HG03354 (cell line): Measurements from ENCODE around the gene AGBL3.

Source experiments
- ATAC-seq: cut with Tn5 transposase; IDR thresholded peaks from one replicate; pipeline ENCODE4 v1.9.1; 2021; ENCODE audit warnings: mild to moderate bottlenecking; ENCODE audit not compliant: unreplicated experiment, poor library complexity, severe bottlenecking

AGBL3 gene

DNA sequence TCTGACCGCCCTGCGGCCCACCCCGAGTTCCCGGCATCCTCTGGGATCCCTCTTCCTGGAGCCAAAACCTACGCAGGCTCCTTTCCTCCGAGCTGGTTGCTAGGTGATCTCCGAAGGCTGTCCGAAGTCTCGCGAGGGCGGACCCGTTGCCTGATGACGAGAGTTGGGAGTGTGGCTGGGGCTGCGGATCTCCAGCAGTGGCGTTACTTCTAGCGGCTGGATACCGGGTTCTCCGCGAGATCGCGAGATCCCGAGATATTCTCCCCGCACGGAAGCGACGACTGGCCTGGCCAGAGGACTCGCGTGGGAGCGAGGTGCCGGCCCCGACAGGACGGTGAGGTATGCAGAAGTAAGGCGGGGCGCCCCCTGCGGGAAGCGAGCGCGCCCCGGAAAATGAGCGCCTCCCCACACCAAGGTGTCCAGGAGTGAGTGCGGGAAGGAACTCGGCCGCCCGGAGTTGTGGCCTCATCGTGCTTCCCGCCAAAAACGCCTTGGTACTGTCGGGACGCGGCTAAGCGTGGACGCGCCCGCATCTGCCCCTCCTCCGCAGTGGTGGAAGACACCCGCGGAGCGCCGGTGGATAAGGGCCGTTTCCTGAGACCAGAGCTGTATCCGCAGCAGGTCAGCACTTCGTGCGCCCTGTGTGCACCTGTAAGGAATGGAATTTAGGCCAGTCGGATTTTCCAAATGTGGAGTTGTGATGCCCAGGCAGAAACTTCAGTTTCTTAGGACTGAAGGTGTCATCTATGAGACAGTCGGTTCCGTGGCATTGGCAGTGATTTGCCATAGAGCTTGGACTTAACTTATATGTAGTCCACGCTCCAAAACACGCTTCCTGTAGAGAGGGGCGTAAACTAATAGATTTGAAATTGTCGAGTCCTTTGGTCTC lies at the start of gene AGBL3:
Gene AGBL3, plus strand, starts transcription at position 146 of the 889 bp plus-strand sequence. CDS start 1,426 bp downstream, outside the sequence.
- peak; percentile 95 for ATAC-seq

GRCh38 chr7:134936893-134937510 lies 49.3 kb upstream of the AGBL3 start:
- no peak for ATAC-seq

- ATAC-seq: no peak
Observed at GRCh38 chr7:134938141-134938540, 48.2 kb upstream of the AGBL3 start.

DNA sequence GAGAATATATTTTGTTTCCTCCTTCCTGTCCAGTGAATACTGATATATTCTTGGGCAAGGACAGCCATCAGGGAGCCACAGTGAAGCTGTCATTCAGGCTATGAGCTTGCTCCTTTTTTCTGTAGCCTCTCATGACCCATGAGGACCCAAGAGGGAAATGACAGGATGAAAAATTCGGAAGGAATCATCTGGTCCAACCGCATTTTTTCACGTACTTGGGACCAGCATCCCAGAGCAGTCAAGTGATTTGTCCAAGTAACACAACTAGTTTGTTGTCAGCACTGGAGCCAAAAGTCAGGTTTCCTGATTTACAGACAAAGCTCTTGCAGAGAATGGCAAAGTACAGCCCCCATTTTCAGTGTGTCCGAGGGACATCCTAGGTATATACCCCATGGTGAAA lies 47.2 kb upstream of the AGBL3 start:
- ATAC-seq: no peak

- no peak for ATAC-seq
Observed at GRCh38 chr7:134940729-134941128, 45.6 kb upstream of the AGBL3 start.

DNA sequence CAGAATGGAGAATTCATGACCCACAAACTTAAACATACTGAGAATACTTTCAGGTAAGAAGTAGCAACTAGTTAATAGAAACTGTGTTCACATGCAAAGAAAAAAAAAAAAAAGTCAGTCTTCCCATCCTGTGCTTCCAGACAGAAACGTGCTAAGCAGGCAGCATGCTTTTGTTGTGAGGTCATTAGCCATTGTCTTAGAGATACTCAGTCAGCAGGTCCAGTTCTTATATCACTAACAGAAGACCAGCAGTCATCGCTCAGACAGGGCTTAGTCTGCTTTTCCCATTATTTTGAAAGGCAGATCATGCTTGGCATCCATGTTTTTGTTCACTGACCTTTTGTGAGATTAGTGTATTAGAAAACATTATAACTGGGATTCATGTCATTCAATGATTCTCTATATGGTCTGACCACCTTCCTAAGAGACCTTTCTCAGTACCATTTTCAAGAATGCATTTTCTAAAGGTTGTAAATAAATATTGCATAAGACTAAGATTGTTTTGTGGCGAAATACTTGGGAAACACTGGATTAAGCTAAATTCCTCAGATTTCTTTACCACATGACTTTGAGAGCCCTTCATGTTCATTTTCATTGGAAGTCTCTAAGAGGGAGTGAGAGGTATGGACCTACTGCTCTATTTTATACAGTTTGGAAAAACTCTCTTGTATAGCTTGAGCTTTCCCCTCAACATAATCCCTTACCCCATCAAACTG lies 45.0 kb upstream of the AGBL3 start:
- ATAC-seq: no peak

GRCh38 chr7:134941952-134942351 lies 44.4 kb upstream of the AGBL3 start:
- no peak for ATAC-seq

DNA sequence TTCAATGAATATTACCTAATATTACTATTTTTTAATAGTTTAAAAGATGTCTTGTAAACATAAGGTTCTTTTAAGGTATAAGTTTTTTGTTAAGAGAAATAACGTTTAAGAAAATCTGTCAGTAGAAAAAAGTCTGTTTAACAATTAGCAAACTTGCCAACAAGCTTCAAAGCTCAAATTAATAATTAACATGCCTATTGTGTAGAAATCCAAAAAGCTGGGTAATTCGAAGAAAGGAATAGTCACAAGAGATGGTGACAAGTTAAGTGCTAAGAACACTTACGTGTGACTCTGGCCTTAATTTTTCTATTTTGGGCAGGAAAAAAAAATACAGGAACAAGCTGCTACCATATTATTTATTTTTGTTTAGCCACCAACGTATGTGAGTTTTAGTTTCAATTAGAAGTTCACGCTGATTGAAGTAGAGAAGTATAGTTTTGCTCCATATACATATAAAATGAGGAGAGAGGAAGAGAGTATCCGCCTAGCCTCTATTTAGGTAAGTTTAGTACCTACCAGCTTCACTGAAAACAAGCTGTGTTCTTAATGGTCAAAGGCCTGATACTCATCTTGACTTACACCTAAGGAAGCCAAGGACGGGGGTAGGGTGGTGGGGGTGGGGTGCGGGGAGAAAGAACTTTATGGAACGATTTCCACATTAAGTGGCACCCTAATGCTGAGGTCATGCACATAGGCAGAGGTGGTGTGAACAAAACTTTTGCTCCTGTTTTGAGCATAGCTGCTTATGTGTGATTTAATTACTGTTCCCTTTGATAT lies 43.4 kb upstream of the AGBL3 start:
- no peak for ATAC-seq

DNA sequence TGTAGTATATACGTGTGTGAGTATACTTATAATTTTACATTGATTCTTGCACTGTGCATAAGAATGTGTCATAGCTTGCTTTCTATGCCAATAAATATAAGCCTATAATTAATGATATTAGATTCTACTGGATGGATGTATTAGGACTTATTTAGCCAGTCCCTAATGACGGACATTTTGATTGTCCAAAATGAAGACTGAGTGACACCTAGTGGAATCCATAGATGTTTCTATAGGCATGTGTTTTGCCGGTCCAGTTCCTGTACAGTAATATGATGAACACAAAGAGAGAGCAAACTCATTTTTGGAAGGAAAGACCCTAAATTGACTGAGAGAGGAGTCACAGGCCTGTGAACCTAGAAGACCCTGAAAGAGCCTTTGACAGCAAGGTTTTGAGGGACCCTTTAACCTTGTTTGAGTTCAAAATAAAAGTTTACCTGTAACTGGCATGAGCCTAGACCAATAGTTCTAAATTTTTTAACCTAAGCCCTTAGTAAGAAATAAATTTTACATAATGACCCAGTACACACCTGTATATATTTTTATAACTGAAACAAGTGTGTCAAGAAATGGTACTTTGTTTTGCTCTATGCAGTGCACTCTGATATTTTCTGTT lies 42.4 kb upstream of the AGBL3 start:
- peak; percentile 84 for ATAC-seq

- no peak for ATAC-seq
Observed at GRCh38 chr7:134945691-134946090, 40.6 kb upstream of the AGBL3 start.

DNA sequence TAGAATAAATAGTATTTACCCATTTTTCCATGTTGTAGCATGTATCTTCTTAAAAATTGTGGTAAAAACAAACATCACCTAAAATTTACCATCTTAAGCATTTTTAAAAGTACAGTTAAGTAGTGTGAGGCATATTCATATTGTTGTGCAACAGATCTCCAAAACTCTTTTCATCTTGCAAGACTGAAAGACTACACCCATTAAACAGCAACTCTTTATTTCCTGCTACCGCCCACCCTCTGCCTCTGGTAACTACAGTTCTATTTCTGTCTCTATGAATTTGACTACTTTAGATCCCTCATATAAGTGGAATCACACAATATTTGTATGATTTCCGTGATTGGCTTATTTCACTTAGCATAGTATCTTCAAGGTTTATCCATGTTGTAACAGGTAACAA lies 40.0 kb upstream of the AGBL3 start:
- ATAC-seq: no peak

DNA sequence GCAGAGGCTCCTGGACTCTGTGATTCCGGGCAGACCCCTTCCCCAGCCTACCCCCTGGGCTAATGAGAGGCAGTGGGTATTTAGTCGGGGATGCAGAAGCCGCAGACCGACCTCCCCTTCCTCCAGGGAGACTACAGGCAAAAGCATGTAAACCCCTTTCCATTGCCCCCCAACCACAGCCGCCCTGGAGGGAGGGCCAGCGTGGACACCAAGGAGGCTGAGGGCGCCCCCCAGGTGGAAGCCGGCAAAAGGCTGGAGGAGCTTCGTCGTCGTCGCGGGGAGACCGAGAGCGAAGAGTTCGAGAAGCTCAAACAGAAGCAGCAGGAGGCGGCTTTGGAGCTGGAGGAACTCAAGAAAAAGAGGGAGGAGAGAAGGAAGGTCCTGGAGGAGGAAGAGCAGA lies 39.0 kb upstream of the AGBL3 start:
- no peak for ATAC-seq

DNA sequence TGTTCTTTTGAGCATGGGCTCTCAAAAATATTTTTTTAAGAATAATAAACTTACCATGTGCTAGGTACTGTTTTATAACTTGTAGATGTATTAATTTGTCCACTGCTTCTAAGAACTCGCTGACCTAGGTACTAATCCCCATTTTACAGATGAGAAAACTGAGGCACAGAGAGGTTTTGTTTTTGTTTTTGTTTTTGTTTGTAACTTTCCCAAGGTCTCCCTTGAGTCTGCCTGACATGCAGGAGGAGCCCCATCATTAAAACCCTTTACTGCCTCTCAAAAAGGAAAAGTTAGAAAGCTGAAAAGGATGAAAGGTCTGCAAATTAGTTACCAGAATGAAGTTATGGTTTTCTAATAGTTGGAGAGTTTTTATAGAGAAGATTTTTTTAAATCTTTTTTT lies 38.5 kb upstream of the AGBL3 start:
- ATAC-seq: no peak

DNA sequence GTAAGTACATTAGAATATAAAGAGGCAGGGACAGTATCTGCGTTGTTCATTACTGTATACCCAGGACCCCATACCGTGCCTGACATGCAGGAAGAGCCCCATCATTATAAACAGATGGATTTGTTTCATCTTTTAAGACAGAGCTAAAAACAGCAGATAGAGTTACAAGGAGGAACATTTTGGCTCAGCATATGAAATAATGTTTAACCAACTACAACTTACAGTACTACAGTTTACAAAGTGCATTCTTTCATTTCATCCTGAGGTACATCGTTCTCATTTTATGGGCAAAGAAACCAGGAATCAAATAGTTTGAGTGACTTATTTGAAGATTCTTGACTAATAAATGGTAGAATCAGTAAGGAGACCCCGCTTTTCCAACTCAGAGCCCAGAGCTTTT lies 38.1 kb upstream of the AGBL3 start:
- ATAC-seq: no peak

DNA sequence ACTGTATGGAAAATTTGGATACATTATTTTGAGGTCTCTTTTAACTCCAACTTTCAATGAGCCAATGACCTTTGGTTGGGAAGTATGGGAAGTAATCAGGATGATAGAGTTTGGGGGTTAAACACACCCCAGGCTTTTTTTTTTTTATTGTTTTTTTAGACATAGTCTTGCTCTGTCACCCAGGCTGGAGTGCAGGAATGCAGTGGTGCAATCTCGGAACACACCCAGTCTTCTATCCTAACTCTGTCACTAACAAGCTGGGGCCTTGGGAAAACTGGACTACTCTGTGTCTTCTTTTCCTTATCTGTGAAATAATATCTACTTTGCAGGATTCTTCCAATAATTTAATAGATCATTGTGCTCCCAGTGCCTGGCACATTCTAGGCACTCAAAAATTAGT lies 37.6 kb upstream of the AGBL3 start:
- ATAC-seq: no peak

DNA sequence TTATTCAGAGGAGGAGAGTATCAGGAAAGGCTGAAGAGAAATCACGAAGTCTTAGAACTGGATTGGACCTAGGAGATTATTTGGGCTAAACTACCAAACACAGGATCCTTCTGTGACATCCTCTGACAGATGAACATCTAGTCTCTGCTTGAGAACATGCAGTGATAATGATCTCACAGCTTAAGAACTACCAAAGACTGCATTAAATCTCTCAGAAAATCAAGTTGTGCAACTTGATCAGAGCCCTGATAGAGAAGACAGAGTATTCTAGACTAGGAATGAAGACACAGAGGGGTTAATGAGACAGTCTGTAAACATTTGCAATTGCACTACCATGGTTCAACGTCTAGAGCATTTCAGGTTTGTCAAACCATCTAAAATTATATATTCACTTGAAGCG lies 37.1 kb upstream of the AGBL3 start:
- ATAC-seq: no peak

DNA sequence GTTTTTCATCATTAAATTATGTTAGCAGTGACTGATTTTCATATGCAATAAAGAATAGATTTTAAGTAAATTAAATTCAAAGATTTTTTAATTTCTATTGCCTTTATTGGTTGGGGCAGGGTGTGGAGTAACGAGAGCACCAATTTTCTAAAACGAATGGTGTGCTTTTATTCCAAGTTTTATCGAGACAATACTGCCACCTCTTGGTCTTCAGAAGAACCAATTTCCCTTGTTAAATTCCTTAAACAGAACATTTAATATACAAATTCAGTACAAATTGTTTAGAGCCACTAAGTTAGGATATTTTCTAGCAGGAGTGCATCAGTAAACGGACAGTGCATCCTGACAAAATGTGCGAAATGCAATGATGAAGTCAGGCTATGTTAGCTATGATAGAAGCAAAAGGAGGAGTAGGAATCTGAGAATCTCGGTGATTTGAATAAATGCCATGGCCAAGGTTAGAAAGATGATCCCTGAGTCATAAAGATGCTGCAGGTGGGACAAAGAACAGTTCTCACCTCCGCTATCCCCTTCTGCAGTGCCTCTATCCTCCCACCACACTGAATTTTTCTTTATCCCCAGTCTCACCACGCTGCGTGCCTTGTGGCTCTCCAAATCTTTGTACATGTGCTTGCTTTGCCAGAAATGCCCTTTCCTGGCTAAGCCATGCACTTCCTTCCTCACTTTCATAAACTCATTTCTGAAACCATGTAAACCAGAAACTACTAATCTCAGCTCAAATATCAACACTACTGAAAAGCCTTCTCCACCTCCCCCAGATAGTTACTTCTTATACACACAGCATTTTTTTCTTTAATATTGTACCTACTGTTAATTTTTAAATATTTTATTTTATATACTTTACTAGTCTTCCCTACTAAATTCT lies 31.9 kb upstream of the AGBL3 start:
- no peak for ATAC-seq

DNA sequence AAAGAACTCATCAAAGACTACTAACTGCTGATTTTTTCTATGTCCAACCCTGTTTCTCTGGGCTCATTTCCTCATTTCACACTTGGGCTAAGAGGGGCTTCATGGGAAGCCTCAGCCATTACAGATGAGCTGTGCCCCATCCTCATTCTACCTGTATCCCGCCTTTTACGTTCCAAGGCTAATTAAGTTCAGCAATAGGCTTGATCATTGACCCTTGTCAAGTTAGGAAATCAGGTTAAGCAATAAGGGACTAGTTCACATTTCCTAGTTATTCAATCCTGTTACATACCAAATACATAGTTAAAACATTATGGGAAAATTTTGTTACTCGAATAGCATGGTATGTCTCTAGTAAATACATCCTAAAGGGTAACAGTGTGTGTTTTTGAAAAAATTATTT lies 29.3 kb upstream of the AGBL3 start:
- no peak for ATAC-seq

DNA sequence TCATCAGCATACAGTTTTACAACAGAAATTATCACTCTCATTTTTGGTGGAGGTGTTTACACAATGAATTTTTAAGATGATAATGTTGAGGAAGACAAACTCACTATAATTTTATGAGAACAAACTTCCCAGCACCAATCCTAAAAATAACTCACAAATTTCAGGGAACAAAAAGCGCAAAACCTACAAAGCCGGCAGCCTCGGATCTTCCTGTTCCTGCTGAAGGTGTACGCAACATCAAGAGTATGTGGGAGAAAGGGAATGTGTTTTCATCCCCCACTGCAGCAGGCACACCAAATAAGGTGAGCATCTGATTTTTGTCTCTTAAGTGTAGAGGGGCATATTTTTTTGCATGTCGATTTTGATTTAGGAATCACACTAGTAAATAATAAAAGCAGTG lies 26.5 kb upstream of the AGBL3 start:
- no peak for ATAC-seq
